ENCODE measurements around the gene GAL3ST2.
"Not testable (repeated sequence)": the region's sequence is repeated elsewhere in the genome, so short reads cannot be mapped to it uniquely, and the experiment has no call there.

GAL3ST2 gene

DNA sequence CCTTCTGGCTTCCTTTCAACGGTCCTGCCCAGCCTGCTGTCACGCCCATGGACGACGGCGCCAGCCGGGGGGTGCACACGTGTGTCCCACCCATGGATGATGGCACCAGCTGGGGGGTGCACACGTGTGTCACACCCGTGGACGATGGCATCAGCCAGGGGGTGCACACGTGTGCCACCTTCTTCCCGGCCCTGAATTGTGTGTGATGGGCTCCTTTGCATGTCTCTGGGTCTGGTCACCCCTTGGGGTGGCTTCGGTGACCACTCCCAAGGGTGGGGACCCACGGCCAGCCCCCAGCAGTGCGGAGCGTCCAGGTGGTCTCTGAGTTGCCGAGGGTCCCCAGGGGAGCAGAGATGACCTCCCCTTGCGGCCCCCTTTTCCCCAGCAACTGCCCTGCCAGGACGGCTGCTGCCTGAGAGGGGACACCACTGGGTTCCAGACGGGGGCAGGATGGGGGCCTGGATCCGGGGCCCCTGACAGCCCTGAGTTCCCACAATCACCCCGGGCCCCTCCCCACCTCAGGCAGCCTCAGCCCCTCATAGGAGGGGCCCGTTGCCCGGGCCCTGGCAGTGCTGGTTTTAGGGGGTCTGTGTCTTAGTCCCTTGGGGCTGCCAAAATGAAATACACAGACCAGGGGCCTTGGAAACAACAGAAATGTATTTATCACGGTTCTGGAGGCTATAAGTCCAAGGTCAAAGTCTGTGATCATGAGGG, 41.8 kb downstream of the GAL3ST2 start:
- no peak for ATAC-seq
- TF ChIP-seq RARB (CRISPR knock-in tag; IDR thresholded peaks at IDR 0.05) (no peak), TCF4 (CRISPR knock-in tag; IDR thresholded peaks at IDR 0.05; ENCODE audit: borderline replicate concordance) (no peak), TOX (CRISPR knock-in tag; IDR thresholded peaks at IDR 0.05; ENCODE audit: borderline replicate concordance) (no peak), ZNF565 (CRISPR knock-in tag; conservative IDR thresholded peaks at IDR 0.05; ENCODE audit: low read depth) (no peak), ARNTL (CRISPR knock-in tag; IDR thresholded peaks at IDR 0.05; ENCODE audit: borderline replicate concordance, low read depth) (no peak), ESRRG (CRISPR knock-in tag; IDR thresholded peaks at IDR 0.05) (no peak), ZFP30 (CRISPR knock-in tag; IDR thresholded peaks at IDR 0.05) (no peak), OSR1 (CRISPR knock-in tag; IDR thresholded peaks at IDR 0.05) (no peak)
- TF ChIP-seq, protein P1, sequence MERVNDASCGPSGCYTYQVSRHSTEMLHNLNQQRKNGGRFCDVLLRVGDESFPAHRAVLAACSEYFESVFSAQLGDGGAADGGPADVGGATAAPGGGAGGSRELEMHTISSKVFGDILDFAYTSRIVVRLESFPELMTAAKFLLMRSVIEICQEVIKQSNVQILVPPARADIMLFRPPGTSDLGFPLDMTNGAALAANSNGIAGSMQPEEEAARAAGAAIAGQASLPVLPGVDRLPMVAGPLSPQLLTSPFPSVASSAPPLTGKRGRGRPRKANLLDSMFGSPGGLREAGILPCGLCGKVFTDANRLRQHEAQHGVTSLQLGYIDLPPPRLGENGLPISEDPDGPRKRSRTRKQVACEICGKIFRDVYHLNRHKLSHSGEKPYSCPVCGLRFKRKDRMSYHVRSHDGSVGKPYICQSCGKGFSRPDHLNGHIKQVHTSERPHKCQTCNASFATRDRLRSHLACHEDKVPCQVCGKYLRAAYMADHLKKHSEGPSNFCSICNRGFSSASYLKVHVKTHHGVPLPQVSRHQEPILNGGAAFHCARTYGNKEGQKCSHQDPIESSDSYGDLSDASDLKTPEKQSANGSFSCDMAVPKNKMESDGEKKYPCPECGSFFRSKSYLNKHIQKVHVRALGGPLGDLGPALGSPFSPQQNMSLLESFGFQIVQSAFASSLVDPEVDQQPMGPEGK (CRISPR knock-in tag; IDR thresholded peaks at IDR 0.05; ENCODE audit: borderline replicate concordance): no peak
- TF ChIP-seq, protein P2, sequence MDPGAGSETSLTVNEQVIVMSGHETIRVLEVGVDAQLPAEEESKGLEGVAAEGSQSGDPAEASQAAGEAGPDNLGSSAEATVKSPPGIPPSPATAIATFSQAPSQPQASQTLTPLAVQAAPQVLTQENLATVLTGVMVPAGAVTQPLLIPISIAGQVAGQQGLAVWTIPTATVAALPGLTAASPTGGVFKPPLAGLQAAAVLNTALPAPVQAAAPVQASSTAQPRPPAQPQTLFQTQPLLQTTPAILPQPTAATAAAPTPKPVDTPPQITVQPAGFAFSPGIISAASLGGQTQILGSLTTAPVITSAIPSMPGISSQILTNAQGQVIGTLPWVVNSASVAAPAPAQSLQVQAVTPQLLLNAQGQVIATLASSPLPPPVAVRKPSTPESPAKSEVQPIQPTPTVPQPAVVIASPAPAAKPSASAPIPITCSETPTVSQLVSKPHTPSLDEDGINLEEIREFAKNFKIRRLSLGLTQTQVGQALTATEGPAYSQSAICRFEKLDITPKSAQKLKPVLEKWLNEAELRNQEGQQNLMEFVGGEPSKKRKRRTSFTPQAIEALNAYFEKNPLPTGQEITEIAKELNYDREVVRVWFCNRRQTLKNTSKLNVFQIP (CRISPR knock-in tag; IDR thresholded peaks at IDR 0.05; ENCODE audit: borderline replicate concordance, low read depth): no peak
- TF ChIP-seq, protein P3, sequence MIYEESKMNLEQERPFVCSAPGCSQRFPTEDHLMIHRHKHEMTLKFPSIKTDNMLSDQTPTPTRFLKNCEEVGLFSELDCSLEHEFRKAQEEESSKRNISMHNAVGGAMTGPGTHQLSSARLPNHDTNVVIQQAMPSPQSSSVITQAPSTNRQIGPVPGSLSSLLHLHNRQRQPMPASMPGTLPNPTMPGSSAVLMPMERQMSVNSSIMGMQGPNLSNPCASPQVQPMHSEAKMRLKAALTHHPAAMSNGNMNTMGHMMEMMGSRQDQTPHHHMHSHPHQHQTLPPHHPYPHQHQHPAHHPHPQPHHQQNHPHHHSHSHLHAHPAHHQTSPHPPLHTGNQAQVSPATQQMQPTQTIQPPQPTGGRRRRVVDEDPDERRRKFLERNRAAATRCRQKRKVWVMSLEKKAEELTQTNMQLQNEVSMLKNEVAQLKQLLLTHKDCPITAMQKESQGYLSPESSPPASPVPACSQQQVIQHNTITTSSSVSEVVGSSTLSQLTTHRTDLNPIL (CRISPR knock-in tag; IDR thresholded peaks at IDR 0.05; ENCODE audit: low read depth): no peak

DNA sequence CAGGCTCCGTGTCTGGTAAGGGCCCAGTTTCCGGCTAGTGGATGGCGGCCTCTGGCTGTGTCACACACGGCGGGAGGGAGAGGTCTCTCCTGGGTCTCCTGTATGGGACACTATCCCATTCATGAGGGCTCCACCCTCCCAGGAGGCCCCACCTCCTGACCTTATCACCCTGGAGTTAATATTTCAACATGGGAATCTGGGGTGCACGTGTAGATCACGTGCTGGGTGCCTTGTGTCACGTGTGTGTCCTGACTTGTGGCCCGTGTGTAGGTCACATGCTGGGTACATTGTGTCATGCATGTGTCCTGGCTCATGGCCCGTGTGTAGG, 42.3 kb downstream of the GAL3ST2 start:
- no peak for ATAC-seq
- no peak for TF ChIP-seq TOX (CRISPR knock-in tag; IDR thresholded peaks at IDR 0.05; ENCODE audit: borderline replicate concordance)
- TF ChIP-seq BACH2 (CRISPR knock-in tag; IDR thresholded peaks at IDR 0.05; ENCODE audit: borderline replicate concordance): no peak
- no peak for TF ChIP-seq TCF4 (CRISPR knock-in tag; IDR thresholded peaks at IDR 0.05; ENCODE audit: borderline replicate concordance)
- no peak for TF ChIP-seq ZC3H10 (CRISPR knock-in tag; IDR thresholded peaks at IDR 0.05)
- TF ChIP-seq PPARA (CRISPR knock-in tag; IDR thresholded peaks at IDR 0.05; ENCODE audit: borderline replicate concordance): no peak
- no peak for TF ChIP-seq ZFP3 (CRISPR knock-in tag; IDR thresholded peaks at IDR 0.05)
- TF ChIP-seq ZNF70 (CRISPR knock-in tag; IDR thresholded peaks at IDR 0.05): no peak
- TF ChIP-seq, protein P3 (CRISPR knock-in tag; IDR thresholded peaks at IDR 0.05; ENCODE audit: low read depth): no peak
- TF ChIP-seq, protein P1 (CRISPR knock-in tag; IDR thresholded peaks at IDR 0.05; ENCODE audit: borderline replicate concordance): no peak
- TF ChIP-seq, protein P4, sequence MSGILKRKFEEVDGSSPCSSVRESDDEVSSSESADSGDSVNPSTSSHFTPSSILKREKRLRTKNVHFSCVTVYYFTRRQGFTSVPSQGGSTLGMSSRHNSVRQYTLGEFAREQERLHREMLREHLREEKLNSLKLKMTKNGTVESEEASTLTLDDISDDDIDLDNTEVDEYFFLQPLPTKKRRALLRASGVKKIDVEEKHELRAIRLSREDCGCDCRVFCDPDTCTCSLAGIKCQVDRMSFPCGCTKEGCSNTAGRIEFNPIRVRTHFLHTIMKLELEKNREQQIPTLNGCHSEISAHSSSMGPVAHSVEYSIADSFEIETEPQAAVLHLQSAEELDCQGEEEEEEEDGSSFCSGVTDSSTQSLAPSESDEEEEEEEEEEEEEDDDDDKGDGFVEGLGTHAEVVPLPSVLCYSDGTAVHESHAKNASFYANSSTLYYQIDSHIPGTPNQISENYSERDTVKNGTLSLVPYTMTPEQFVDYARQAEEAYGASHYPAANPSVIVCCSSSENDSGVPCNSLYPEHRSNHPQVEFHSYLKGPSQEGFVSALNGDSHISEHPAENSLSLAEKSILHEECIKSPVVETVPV (CRISPR knock-in tag; IDR thresholded peaks at IDR 0.05): no peak
- TF ChIP-seq ESRRG (CRISPR knock-in tag; IDR thresholded peaks at IDR 0.05): no peak
- TF ChIP-seq RARB (CRISPR knock-in tag; IDR thresholded peaks at IDR 0.05): no peak
- no peak for TF ChIP-seq ZNF565 (CRISPR knock-in tag; conservative IDR thresholded peaks at IDR 0.05; ENCODE audit: low read depth)
- TF ChIP-seq CSDC2 (CRISPR knock-in tag; IDR thresholded peaks at IDR 0.05): no peak
- TF ChIP-seq, protein P2 (CRISPR knock-in tag; IDR thresholded peaks at IDR 0.05; ENCODE audit: borderline replicate concordance, low read depth): no peak
- no peak for TF ChIP-seq ZNF8 (CRISPR knock-in tag; IDR thresholded peaks at IDR 0.05)
- no peak for TF ChIP-seq ISL1 (CRISPR knock-in tag; IDR thresholded peaks at IDR 0.05)
- no peak for TF ChIP-seq ARNTL (CRISPR knock-in tag; IDR thresholded peaks at IDR 0.05; ENCODE audit: borderline replicate concordance, low read depth)

DNA sequence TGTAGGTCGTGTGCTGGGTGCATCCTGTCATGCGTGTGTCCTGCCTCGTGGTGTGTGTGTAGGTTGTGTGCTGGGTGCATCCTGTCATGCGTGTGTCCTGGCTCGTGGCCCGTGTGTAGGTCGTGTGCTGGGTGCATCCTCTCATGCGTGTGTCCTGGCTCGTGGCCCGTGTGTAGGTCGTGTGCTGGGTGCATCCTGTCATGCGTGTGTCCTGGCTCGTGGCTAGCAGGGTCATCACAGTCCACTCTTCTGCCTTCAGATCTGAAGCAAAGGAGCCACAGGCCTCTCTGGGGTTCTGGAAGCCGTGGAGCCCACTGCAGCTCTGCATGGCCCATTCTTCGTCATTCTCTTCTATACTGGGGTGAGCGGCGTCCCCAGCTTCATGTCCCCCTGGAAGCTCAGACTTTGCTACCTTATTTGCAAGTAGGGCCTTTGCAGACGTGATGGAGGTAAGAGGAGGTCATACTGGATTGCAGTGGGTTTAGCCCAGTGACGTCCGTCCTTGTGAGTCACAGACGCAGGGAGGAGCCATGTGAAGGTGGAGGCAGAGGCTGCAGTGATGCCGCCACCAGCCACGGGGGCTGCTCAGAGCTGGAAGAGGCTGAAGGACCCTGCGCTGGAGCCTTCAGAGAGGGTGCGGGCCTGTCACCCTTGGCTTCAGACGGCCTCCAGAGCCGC, 43.5 kb downstream of the GAL3ST2 start:
- not testable (repeated sequence) for ATAC-seq

Measured in SK-N-SH treated with all-trans-retinoic acid at 6 μM for 48 hours (cell line).